Caco-2 (cell line): Measurements from ENCODE around the gene CASP3. TPM values are rescaled to one million over a fixed set of nuclear protein-coding genes. Genes with fewer than 3 reads are reported as not detected.

Experiments used
- BruUV-seq: library from RNA; stranded (reverse); fragments of 400-500 nt; replicated peaks from 2 replicates; lab custom pipeline; 2021; lab: Mats Ljungman, UMichigan
- CTCF ChIA-PET: fragments of 300-600 bp; sonication (Branson Sonifier 250); formaldehyde crosslinking; loops from one replicate; lab custom pipeline; 2022; ENCODE audit warnings: antibody characterized with exemption; lab: Charles Lee
- POLR2A ChIA-PET: fragments of 300-600 bp; sonication (Branson Sonifier 250); formaldehyde crosslinking; loops from one replicate; lab custom pipeline; 2022; ENCODE audit warnings: antibody characterized with exemption; lab: Charles Lee
- DNase-seq, 2 experiments: peaks; one replicate each; pipeline versions ENCODE4 v3.0.0 to v3.0.0-alpha.2; 2020 to 2022
- H3K27me3 ChIP-seq: replicated peaks from 2 replicates; pipeline ENCODE4 v1.6.0; 2011; ENCODE audit warnings: low read length; ENCODE audit not compliant: control insufficient read depth, insufficient read depth
- H3K36me3 ChIP-seq: 2 replicates; pipeline ENCODE4 v1.5.1; 2011; ENCODE audit warnings: low read length; ENCODE audit not compliant: control insufficient read depth, insufficient read depth
- H3K4me1 ChIP-seq: fragments of 250-450 bp; sonication (Bioruptor Pico); 2 replicates; pipeline ENCODE4 v1.5.1; 2020; ENCODE audit warnings: mild to moderate bottlenecking
- H3K4me3 ChIP-seq: 2 replicates; pipeline ENCODE4 v1.5.1; 2011; ENCODE audit warnings: low read depth, mild to moderate bottlenecking, control low read depth, low read length
- H3K9me3 ChIP-seq: fragments of 250-450 bp; sonication (Bioruptor Pico); 2 replicates; pipeline ENCODE4 v1.5.1; 2020; ENCODE audit warnings: mild to moderate bottlenecking, moderate library complexity
- H3K27ac Mint-ChIP-seq: one replicate; pipeline ENCODE4 v1.8.0; 2022; ENCODE audit warnings: mixed read lengths; ENCODE audit not compliant: unreplicated experiment
- H3K27me3 Mint-ChIP-seq: one replicate; pipeline ENCODE4 v1.8.0; 2022; ENCODE audit warnings: mixed read lengths; ENCODE audit not compliant: insufficient read depth, unreplicated experiment
- H3K36me3 Mint-ChIP-seq: one replicate; pipeline ENCODE4 v1.8.0; 2022; ENCODE audit warnings: mild to moderate bottlenecking, mixed read lengths; ENCODE audit not compliant: insufficient read depth, unreplicated experiment
- H3K4me1 Mint-ChIP-seq: one replicate; pipeline ENCODE4 v1.8.0; 2022; ENCODE audit warnings: low read depth, mixed read lengths; ENCODE audit not compliant: unreplicated experiment
- H3K4me3 Mint-ChIP-seq: one replicate; pipeline ENCODE4 v1.8.0; 2022; ENCODE audit warnings: mild to moderate bottlenecking, moderate library complexity, mixed read lengths; ENCODE audit not compliant: unreplicated experiment
- H3K9me3 Mint-ChIP-seq: one replicate; pipeline ENCODE4 v1.8.0; 2022; ENCODE audit warnings: mixed read lengths; ENCODE audit not compliant: unreplicated experiment
- CTCF ChIP-seq, 2 experiments: fragments of 200-600 bp in 1 of 2; IDR thresholded peaks; 1 replicate in 1 of 2; 2 replicates in 1 of 2; pipeline versions ENCODE4 v1.5.1 to v1.8.0; 2011 to 2022; ENCODE audit warnings: antibody characterized with exemption in 1 of 2, control low read depth in 1 of 2, inconsistent platforms in 1 of 2, low read depth in 1 of 2, low read length in 1 of 2, mild to moderate bottlenecking in 1 of 2, moderate library complexity in 1 of 2; ENCODE audit not compliant: insufficient read depth in 1 of 2, severe bottlenecking in 1 of 2, unreplicated experiment in 1 of 2
- intact Hi-C: fragments of 100-400 bp; cut with micrococcal nuclease; formaldehyde crosslinking; loops from one replicate; pipeline ENCODE4 v1.10.0; 2022; ENCODE audit not compliant: unreplicated experiment
- total RNA-seq: library from RNA; stranded (reverse); gene quantifications from 2 replicates; pipeline ENCODE4 v1.2.3, GENCODE V29; 2022

The CASP3 gene
- total RNA-seq, 1 experiment from 2014 or later, result 34.5 TPM

GRCh38 chr4:184668511-184669114, 19.4 kb upstream of the CASP3 start:
- Mint-ChIP-seq H3K36me3 (peaks cover 6% of the 10 kb centered on the region), H3K4me1 (no peaks in the 10 kb centered on the region), H3K4me3 (no peak overlapping the region), H3K27ac (no peak overlapping the region), H3K9me3 (no peaks in the 10 kb centered on the region), H3K27me3 (no peaks in the 10 kb centered on the region)
- Histone ChIP-seq H3K4me1 (no peaks in the 10 kb centered on the region), H3K9me3 (no peaks in the 10 kb centered on the region), H3K27me3 (no peaks in the 10 kb centered on the region), H3K4me3 (no peak overlapping the region), H3K36me3 (no peaks in the 10 kb centered on the region)
- ChIA-PET CTCF (no interaction called here), POLR2A (no interaction called here)
- TF ChIP-seq CTCF (IDR thresholded peaks at IDR 0.05; ENCODE audit: insufficient read depth in 1 of 2, low read depth in 1 of 2, low read length in 1 of 2, severe bottlenecking in 1 of 2, unreplicated experiment in 1 of 2), result no peak
- BruUV-seq, result no TSS peak
- no peak for DNase-seq
- intact Hi-C loops, result no loop called here

GRCh38 chr4:184668096-184668495, 18.8 kb upstream of the CASP3 start:
- no peak overlapping the region for H3K4me3 ChIP-seq
- H3K27ac Mint-ChIP-seq, result no peak overlapping the region
- no peaks in the 10 kb centered on the region for H3K27me3 ChIP-seq
- H3K36me3 Mint-ChIP-seq, result peaks cover 6% of the 10 kb centered on the region
- ChIA-PET POLR2A (no interaction called here), CTCF (no interaction called here)
- no peak overlapping the region for H3K4me3 Mint-ChIP-seq
- DNase-seq, result no peak
- TF ChIP-seq CTCF (IDR thresholded peaks at IDR 0.05; ENCODE audit: insufficient read depth in 1 of 2, low read depth in 1 of 2, low read length in 1 of 2, severe bottlenecking in 1 of 2, unreplicated experiment in 1 of 2), result no peak
- H3K4me1 Mint-ChIP-seq, result no peaks in the 10 kb centered on the region
- no peaks in the 10 kb centered on the region for H3K9me3 ChIP-seq
- no peaks in the 10 kb centered on the region for H3K9me3 Mint-ChIP-seq
- intact Hi-C loops, result no loop called here
- H3K4me1 ChIP-seq, result no peaks in the 10 kb centered on the region
- no peaks in the 10 kb centered on the region for H3K27me3 Mint-ChIP-seq
- H3K36me3 ChIP-seq, result no peaks in the 10 kb centered on the region
- no TSS peak for BruUV-seq

- Mint-ChIP-seq H3K4me3 (no peak overlapping the region), H3K27me3 (no peaks in the 10 kb centered on the region), H3K27ac (no peak overlapping the region), H3K9me3 (no peaks in the 10 kb centered on the region), H3K4me1 (no peaks in the 10 kb centered on the region), H3K36me3 (peaks cover 6% of the 10 kb centered on the region)
- intact Hi-C loops, result no loop called here
- ChIA-PET POLR2A (no interaction called here), CTCF (no interaction called here)
- Histone ChIP-seq H3K4me1 (no peaks in the 10 kb centered on the region), H3K4me3 (no peak overlapping the region), H3K36me3 (no peaks in the 10 kb centered on the region), H3K27me3 (no peaks in the 10 kb centered on the region), H3K9me3 (no peaks in the 10 kb centered on the region)
- BruUV-seq, result no TSS peak
- TF ChIP-seq CTCF (IDR thresholded peaks at IDR 0.05; ENCODE audit: insufficient read depth in 1 of 2, low read depth in 1 of 2, low read length in 1 of 2, severe bottlenecking in 1 of 2, unreplicated experiment in 1 of 2), result no peak
- no peak for DNase-seq
Observed at GRCh38 chr4:184666670-184667069, 17.4 kb upstream of the CASP3 start.
